A549 treated with CpdA at 1 μM for 4 hours (cell line): Measurements from ENCODE around the gene IGFN1. TPM values are rescaled to one million over a fixed set of nuclear protein-coding genes. Genes with fewer than 3 reads are reported as not detected.

Source experiments
- total RNA-seq: library from RNA; stranded (reverse); fragments of 200-300 nt; extraction: Qiagen RNA extraction; gene quantifications from 5 replicates; pipeline ENCODE4 v1.2.3, GENCODE V29; 2022; ENCODE audit warnings: low read depth

The IGFN1 gene
- 0.90 to 1.5 TPM (median 1.1 TPM) in 5 replicates for total RNA-seq

GRCh38 chr1:201190624-201191051 lies at the start of gene IGFN1:
Gene IGFN1, plus strand, starts transcription at chr1:201190824. Its CDS starts 2,470 bp downstream, at chr1:201193294.

DNA sequence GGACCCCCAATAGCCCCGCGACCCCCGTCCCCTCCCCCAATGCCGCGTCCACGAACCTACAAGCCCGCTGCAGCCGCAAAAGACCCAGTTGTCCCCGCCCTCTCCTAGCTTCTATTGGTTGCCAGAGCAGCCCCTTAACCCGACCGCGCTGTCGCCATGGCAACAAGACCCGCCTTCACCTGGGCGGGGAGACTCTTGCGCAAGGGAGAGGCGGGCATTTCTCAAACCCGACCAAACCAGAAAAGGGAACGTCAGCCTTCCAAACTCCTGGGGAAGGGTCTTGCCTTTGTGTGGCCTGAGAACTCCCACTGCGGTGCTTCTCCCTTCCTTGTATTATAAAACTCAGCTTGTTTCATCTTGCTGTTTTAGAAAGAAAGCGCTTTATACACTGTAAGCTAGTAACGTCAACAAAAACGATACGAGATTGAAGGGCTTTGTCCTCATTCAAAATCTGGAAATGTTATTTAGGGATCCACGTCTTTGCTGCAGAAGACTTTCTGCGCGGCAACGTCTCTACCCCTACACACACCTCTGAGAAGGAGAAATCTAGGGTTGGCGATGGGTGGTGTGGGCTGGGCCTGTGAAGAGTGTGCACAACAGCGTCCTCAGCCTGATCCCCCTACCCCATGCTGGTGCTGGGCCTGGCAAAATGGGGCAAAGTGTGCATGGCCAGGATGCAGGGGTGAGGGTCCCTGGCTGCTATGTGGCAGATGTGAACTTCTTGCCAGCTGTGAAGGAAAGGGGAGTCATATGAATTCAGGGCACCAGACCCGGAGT lies 36.0 kb upstream of the IGFN1 start, which contains the start of gene TMEM9:
TSS of gene TMEM9 (minus strand) at position 86 of the 777 bp plus-strand sequence. CDS start 551 bp downstream, outside the sequence.

Other genes with a start within 250 kb of the IGFN1 start
- gene KIF21B, start 167.1 kb upstream of the IGFN1 start, total RNA-seq = 1.8 to 3.8 TPM (median 2.8 TPM) in 5 replicates
- gene CACNA1S, start 78.4 kb upstream of the IGFN1 start, total RNA-seq = 0.02 TPM in 1 of 5 replicates, not detected in the others
- 0.08 to 0.27 TPM (median 0.09 TPM) in 4 of 5 replicates, not detected in the other for gene ASCL5, start 63.6 kb upstream of the IGFN1 start, total RNA-seq
- gene TMEM9, start 36.4 kb upstream of the IGFN1 start, total RNA-seq = 79.3 to 91.4 TPM (median 84.9 TPM) in 5 replicates
- 0.02 to 0.04 TPM (median 0.03 TPM) in 4 of 5 replicates, not detected in the other for gene PKP1, start 92.7 kb downstream of the IGFN1 start, total RNA-seq
- gene TNNT2, start 186.9 kb downstream of the IGFN1 start, total RNA-seq = 0.06 to 0.30 TPM in 2 of 5 replicates, not detected in the others
- gene LAD1, start 208.5 kb downstream of the IGFN1 start, total RNA-seq = 0.37 to 0.69 TPM (median 0.47 TPM) in 5 replicates
- gene TNNI1, start 230.9 kb downstream of the IGFN1 start, total RNA-seq = not detected in 5 replicates